Measurements from ENCODE around the gene CTBS. TPM values are rescaled to one million over a fixed set of nuclear protein-coding genes. Genes with fewer than 3 reads are reported as not detected.
A peak's percentile ranks its signal among the peaks of the same experiment; 100 is the strongest.

The CTBS gene
- total and polyA plus RNA-seq, 2 of the 13 experiments (the other 11 are each of a cell fraction or from before 2014, with no cell fraction given): 4.7 to 12.4 TPM

- TSS peak; percentile 97 for BruUV-seq (replicated peaks)
- WGBS (ENCODE audit: low lambda C conversion rate): under 1% methylated on average over 5 of the region's 5 CpGs
- peaks cover 21% of the 10 kb centered on the region for H3K4me1 ChIP-seq (ENCODE audit: insufficient read depth, low read length)
- no peaks in the 10 kb centered on the region for H4K20me1 ChIP-seq (ENCODE audit: insufficient read depth, low read length)
- peak overlapping the region; percentile 83 for H3K4me2 ChIP-seq (ENCODE audit: low read depth, low read length)
- peak overlapping the region; percentile 94 for H3K27ac ChIP-seq (ENCODE audit: extremely low read length, insufficient read depth, low read length)
- H3K4me3 ChIP-seq (replicated peaks in 1 of 3; ENCODE audit: insufficient read depth in 1 of 3, low read depth in 2 of 3, low read length in 3 of 3): peak overlapping the region; percentile 72 to 80 (median 78)
- ATAC-seq: no peak
- no peak for FAIRE-seq
- peak overlapping the region; percentile 48 for H2AFZ ChIP-seq (ENCODE audit: low read length)
- H3K9ac ChIP-seq (ENCODE audit: insufficient read depth, low read depth, low read length): peak overlapping the region; percentile 87
- H3K27me3 ChIP-seq (ENCODE audit: control insufficient read depth in 1 of 2, insufficient read depth in 2 of 2, low read length in 2 of 2): no peaks in the 10 kb centered on the region; a peak in 1 of 5 replicates
- no peaks in the 10 kb centered on the region for H3K36me3 ChIP-seq (replicated peaks in 1 of 2; ENCODE audit: control insufficient read depth in 1 of 2, insufficient read depth in 2 of 2, low read length in 2 of 2)
- ChIA-PET CTCF (ENCODE audit: low intra/inter-chr PET ratio, low total read pairs) (no interaction called here), POLR2A (interaction anchor here (0.8 to 3.5 kb wide), 15 partner anchors 9 to 1135 kb away, joined by 3 to 90 read pairs (median 4); partner anchors contain the start of genes BCL10, GNG5, SPATA1 and ZNHIT6)
- in situ Hi-C loops (cut with HindIII; ENCODE audit: extremely low pct_ligation_motif_present, low pct_unique_long_range_greater_than_20kb): loop anchor here (5.0 kb wide), 1 partner anchor 66 kb away; the partner anchor contains the start of genes GNG5 and SPATA1
- H3K79me2 ChIP-seq (ENCODE audit: insufficient read depth, low read length): no peaks in the 10 kb centered on the region
- DNase-seq (ENCODE audit: low spot score): no peak
- intact Hi-C loops (cut with micrococcal nuclease; ENCODE audit: unreplicated experiment): loop anchor here (5.0 kb wide), 1 partner anchor 496 kb away; no protein-coding TSS in a partner anchor
- H3K9me3 ChIP-seq (ENCODE audit: low read length): no peaks in the 10 kb centered on the region
- TF ChIP-seq ZC3H13 (CRISPR knock-in tag; IDR thresholded peaks at IDR 0.05) (no peak), ARID3A (IDR thresholded peaks at IDR 0.05; ENCODE audit: low read depth, low read length) (no peak), NR1H2 (CRISPR knock-in tag; IDR thresholded peaks at IDR 0.05; ENCODE audit: borderline replicate concordance, low read depth) (no peak), ZFP36L2 (CRISPR knock-in tag; IDR thresholded peaks at IDR 0.05) (no peak), ZNF710 (CRISPR knock-in tag; IDR thresholded peaks at IDR 0.05; ENCODE audit: borderline replicate concordance) (no peak), ZNF354B (CRISPR knock-in tag; IDR thresholded peaks at IDR 0.05) (no peak), ZNF253 (CRISPR knock-in tag; IDR thresholded peaks at IDR 0.05; ENCODE audit: borderline replicate concordance) (no peak), ZBTB2 (CRISPR knock-in tag; IDR thresholded peaks at IDR 0.05; ENCODE audit: low read depth) (no peak), ZNF329 (CRISPR knock-in tag; IDR thresholded peaks at IDR 0.05; ENCODE audit: low read depth) (no peak), ZXDC (CRISPR knock-in tag; IDR thresholded peaks at IDR 0.05) (no peak), KDM3A (CRISPR knock-in tag; IDR thresholded peaks at IDR 0.05; ENCODE audit: low read depth) (no peak), MATR3 (CRISPR knock-in tag; IDR thresholded peaks at IDR 0.05) (no peak), ZNF136 (CRISPR knock-in tag; IDR thresholded peaks at IDR 0.05; ENCODE audit: low read depth) (0 out of 2 replicates have a peak, but pooled peaks have one; percentile 21), TP53 (CRISPR knock-in tag; conservative IDR thresholded peaks at IDR 0.05) (no peak), ZNF205 (CRISPR knock-in tag; IDR thresholded peaks at IDR 0.05) (no peak), DMAP1 (CRISPR knock-in tag; IDR thresholded peaks at IDR 0.05) (0 out of 2 replicates have a peak, but pooled peaks have one; percentile 31), CHD4 (IDR thresholded peaks at IDR 0.05; ENCODE audit: borderline replicate concordance, low read length) (peak; percentile 7; the same call in 1 of the 2 replicates)
Observed at GRCh38 chr1:84573481-84573966, 716 bp downstream of the CTBS start.

All from HepG2 (cell line).